ENCODE data around the gene MAMSTR. TPM values are rescaled to one million over a fixed set of nuclear protein-coding genes. Genes with fewer than 3 reads are reported as not detected.
"Not testable (repeated sequence)": the region's sequence is repeated elsewhere in the genome, so short reads cannot be mapped to it uniquely, and the experiment has no call there.

Gene MAMSTR
- total RNA-seq, 4 donors from 2014 or later: 0.57 to 1.6 (median 1.5) TPM

DNA sequence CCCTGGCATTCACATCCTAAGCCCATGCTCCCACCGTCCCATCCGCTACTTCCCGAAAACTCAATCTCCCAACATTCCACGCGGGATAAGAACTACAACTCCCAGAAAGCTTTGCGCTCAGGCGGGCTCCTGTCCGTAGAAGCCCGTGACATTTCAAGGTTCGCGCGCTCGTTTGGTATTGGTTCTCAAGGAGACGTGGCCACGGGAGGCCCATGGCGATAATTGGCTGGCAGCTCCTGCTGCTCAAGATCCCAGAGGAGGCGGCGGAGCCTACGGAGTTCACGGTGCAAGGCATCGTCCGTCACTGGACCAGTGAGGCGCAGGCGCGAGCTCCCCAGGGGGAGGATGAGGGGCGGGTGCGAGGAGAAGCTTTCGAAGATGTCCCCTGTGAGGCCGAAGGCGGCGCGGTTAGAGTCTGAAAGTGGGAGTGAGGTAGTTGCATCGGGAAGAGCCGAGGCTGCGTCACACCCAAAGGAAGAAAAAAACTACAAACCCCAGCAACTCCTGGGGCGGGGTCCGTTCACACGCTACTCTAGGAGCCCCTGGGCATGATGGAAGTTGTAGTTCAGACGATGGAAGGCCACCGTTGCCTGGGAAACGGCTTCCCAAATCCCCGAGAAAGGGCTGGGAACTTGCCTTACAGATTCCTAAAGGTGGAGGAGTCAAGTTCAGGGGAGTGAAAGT lies 1.2 kb upstream of the MAMSTR start:
- H3K9me3 ChIP-seq: no peaks in the 10 kb centered on the region
- H3K27ac ChIP-seq: peak overlapping the region; percentile 56
- H3K27me3 ChIP-seq: no peaks in the 10 kb centered on the region
- 7% methylated on average over 41 of the region's 42 CpGs for WGBS
- no peaks in the 10 kb centered on the region for H3K36me3 ChIP-seq
- no peak for TF ChIP-seq POLR2A (IDR thresholded peaks at IDR 0.05)
- peak in 2 of 3 donors; percentile 40 to 77 for TF ChIP-seq POLR2AphosphoS5 (IDR thresholded peaks at IDR 0.05)
- H3K4me1 ChIP-seq: peaks cover 40% of the 10 kb centered on the region
- H3K4me3 ChIP-seq: peak overlapping the region; percentile 52
- DNase-seq (ENCODE audit: low spot score in 2 of 2): peak; percentile 99 to 100

DNA sequence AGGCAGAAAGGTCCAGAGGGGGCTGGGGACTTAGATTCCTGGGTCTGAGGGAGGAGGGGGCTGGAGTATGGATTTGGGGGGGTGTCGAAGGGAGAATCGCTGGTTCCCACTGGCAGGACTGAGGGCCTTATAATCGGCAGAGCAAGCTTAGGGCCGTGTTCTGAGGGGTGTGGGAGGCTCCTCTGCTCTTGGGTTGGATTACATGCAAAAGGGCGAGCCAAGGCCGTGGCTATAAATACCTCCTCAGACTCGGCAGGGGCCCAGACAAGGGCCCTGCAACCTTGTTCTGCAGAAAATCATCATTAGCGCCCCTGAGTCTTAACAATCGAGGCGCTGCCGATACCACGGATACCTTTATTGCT lies 707 bp upstream of the MAMSTR start:
- Histone ChIP-seq H3K36me3 (no peaks in the 10 kb centered on the region), H3K4me1 (peaks cover 43% of the 10 kb centered on the region), H3K27ac (peak overlapping the region; percentile 56), H3K27me3 (no peaks in the 10 kb centered on the region), H3K4me3 (peak overlapping the region; percentile 52), H3K9me3 (no peaks in the 10 kb centered on the region)
- no peak for TF ChIP-seq POLR2A (IDR thresholded peaks at IDR 0.05)
- no peak for TF ChIP-seq EP300 (IDR thresholded peaks at IDR 0.05)
- no peak for TF ChIP-seq POLR2AphosphoS5 (IDR thresholded peaks at IDR 0.05)
- TF ChIP-seq, protein P1, sequence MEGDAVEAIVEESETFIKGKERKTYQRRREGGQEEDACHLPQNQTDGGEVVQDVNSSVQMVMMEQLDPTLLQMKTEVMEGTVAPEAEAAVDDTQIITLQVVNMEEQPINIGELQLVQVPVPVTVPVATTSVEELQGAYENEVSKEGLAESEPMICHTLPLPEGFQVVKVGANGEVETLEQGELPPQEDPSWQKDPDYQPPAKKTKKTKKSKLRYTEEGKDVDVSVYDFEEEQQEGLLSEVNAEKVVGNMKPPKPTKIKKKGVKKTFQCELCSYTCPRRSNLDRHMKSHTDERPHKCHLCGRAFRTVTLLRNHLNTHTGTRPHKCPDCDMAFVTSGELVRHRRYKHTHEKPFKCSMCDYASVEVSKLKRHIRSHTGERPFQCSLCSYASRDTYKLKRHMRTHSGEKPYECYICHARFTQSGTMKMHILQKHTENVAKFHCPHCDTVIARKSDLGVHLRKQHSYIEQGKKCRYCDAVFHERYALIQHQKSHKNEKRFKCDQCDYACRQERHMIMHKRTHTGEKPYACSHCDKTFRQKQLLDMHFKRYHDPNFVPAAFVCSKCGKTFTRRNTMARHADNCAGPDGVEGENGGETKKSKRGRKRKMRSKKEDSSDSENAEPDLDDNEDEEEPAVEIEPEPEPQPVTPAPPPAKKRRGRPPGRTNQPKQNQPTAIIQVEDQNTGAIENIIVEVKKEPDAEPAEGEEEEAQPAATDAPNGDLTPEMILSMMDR (IDR thresholded peaks at IDR 0.05): no peak
- WGBS: 26% methylated on average over 12 of the region's 12 CpGs
- no peak for DNase-seq (ENCODE audit: low spot score in 2 of 2)

DNA sequence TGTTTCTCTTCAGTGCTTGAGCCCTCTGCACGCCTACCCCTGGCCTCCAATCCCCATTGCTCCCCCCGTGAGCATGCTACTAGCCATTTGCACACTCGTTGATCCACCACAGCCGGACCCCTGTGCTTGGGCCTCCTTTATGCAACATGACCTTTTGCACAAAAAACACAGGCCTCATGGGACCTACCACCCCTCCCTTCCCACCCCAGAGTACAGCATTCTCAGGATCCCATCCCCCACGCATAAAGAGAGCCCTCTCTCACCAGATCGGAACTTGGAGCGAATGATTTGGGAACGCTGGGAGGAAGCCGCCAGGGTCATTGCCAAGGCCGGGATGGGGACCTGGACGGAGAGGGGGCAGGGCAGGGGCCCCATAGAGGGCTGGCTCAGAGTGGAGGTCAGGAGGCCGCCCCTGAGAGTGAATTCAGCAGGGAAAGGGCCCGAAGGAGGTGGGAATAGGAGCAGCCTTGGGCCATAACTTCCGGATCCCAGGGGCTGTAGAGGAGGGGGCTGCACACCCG lies 754 bp downstream of the MAMSTR start:
- Histone ChIP-seq H3K4me1 (peaks cover 44% of the 10 kb centered on the region), H3K36me3 (no peaks in the 10 kb centered on the region), H3K27ac (no peak overlapping the region), H3K4me3 (no peak overlapping the region), H3K9me3 (no peaks in the 10 kb centered on the region), H3K27me3 (no peaks in the 10 kb centered on the region)
- no peak for DNase-seq (ENCODE audit: low spot score in 2 of 2)
- WGBS: 69% methylated on average over 15 of the region's 15 CpGs
- TF ChIP-seq EP300 (IDR thresholded peaks at IDR 0.05) (no peak), POLR2A (IDR thresholded peaks at IDR 0.05) (no peak), POLR2AphosphoS5 (IDR thresholded peaks at IDR 0.05) (no peak)
- TF ChIP-seq, protein P1 (IDR thresholded peaks at IDR 0.05): no peak

DNA sequence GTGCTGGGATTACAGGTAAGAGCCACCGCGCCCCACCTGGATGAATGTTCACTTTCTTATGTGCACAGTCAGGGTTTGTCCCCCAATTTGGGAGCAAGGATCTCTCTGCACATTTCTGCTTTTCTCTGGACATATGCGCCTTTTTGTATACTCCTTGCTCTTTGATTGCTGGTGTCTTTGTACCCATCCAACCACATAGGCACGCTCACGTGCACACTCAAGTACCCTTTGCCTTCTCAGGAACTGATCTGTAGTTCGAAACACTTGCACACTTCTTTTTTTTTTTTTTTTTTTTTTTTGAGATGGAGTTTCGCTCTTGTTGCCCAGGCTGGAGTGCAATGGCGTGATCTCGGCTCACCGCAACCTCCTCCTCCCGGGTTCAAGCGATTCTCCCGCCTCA lies 1.4 kb downstream of the MAMSTR start:
- H3K9me3 ChIP-seq; DNase-seq (ENCODE audit: low spot score in 2 of 2); H3K27ac ChIP-seq; H3K36me3 ChIP-seq; H3K4me3 ChIP-seq; H3K27me3 ChIP-seq: not testable (repeated sequence)
- H3K4me1 ChIP-seq: peaks cover 51% of the 10 kb centered on the region
- WGBS: 93% methylated on average over 13 of the region's 13 CpGs

DNA sequence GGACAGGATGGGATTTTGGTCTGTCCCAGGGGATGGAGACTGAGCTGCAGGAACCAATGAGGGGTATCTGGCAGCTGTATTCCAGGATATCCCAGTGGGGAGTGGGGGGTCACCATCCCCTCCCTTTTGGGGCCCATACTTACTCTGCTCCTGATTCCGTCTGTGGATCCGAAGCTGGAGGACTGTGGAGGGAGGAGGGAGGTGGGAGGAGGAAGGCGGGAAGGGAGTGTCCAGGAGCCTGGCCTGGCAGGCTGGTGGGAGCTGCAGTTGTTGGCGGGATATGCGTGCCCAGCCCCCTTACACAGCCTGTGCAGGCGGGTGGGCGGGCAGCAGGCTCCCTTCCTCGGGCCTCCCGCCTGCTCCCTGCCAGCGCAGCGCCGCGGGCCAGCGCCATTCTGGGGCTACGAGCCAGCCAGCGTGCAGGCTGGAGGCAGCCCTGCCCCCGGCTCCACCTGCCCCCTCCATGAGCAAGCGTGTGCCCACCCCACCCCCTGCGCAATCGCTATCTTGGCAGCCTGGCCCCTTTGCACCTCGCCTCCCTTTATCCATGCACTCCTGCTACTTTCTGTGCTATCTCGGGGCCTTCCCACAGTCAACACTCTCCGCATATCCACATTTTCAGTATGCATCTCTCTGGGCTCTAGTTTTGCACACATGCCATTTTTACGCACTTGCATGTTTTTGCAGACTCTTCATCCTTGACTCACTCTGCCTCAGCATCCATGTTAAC lies 2.8 kb downstream of the MAMSTR start:
- H3K9me3 ChIP-seq: no peaks in the 10 kb centered on the region
- no peak for DNase-seq (ENCODE audit: low spot score in 2 of 2)
- no peaks in the 10 kb centered on the region for H3K27me3 ChIP-seq
- TF ChIP-seq POLR2A (IDR thresholded peaks at IDR 0.05) (no peak), POLR2AphosphoS5 (IDR thresholded peaks at IDR 0.05) (no peak), EP300 (IDR thresholded peaks at IDR 0.05) (no peak)
- TF ChIP-seq, protein P1 (IDR thresholded peaks at IDR 0.05): no peak
- peak overlapping the region; percentile 66 for H3K27ac ChIP-seq
- H3K4me3 ChIP-seq: peak overlapping the region; percentile 4
- H3K4me1 ChIP-seq: peaks cover 54% of the 10 kb centered on the region
- WGBS: 17% methylated on average over 11 of the region's 24 CpGs
- H3K36me3 ChIP-seq: no peaks in the 10 kb centered on the region

DNA sequence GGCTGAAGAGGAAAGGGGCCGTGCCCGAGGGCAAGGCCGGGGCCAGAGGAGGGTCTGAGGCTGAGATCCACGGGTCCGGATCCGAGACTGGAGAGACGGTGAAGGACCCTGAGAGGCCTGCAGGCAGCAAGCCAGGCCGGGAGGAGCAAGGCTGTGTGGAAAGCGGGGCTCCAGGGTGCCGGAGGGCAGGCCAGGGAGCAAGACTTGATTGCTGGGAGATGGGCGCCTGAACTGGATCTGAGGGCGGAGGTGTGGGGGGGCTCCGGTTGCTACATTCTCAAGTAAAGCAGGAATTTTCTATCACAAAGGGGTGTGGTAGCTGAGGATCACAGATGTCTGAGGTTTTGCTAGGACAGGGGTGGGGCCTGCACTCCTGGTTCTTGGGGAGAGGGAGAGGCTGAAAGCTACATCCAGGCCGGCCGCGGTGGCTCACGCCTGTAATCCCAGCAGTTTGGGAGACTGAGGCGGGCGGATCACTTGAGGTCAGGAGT lies 3.8 kb downstream of the MAMSTR start:
- Histone ChIP-seq H3K4me3 (peak overlapping the region; percentile 56), H3K27ac (peak overlapping the region; percentile 66)
- WGBS: 39% methylated on average over 17 of the region's 19 CpGs

More for the DNA sequence above, 3.8 kb downstream of the MAMSTR start:
- Histone ChIP-seq H3K4me1 (peaks cover 51% of the 10 kb centered on the region), H3K27me3 (no peaks in the 10 kb centered on the region), H3K9me3 (no peaks in the 10 kb centered on the region), H3K36me3 (no peaks in the 10 kb centered on the region)
- peak in 1 of 2 donors; percentile 75 for DNase-seq (ENCODE audit: low spot score in 2 of 2)
- TF ChIP-seq EP300 (IDR thresholded peaks at IDR 0.05) (no peak), POLR2A (IDR thresholded peaks at IDR 0.05) (no peak), POLR2AphosphoS5 (IDR thresholded peaks at IDR 0.05) (no peak)
- TF ChIP-seq, protein P1 (IDR thresholded peaks at IDR 0.05): no peak
